ENCODE measurements around the gene PRAMEF11. TPM values are rescaled to one million over a fixed set of nuclear protein-coding genes. Genes with fewer than 3 reads are reported as not detected.
"Not testable (repeated sequence)": the region's sequence is repeated elsewhere in the genome, so short reads cannot be mapped to it uniquely, and the experiment has no call there.

The PRAMEF11 gene
- not detected for total RNA-seq
- long read RNA-seq: 0 reads

- intact Hi-C loops (cut with DNase I); DNase-seq; ATAC-seq: not testable (repeated sequence)
Measured at GRCh38 chr1:12831310-12831709, at the start of gene PRAMEF11. TSS of gene PRAMEF11 (minus strand) at chr1:12831410. CDS start at chr1:12828789, 2,621 bp downstream.

DNA sequence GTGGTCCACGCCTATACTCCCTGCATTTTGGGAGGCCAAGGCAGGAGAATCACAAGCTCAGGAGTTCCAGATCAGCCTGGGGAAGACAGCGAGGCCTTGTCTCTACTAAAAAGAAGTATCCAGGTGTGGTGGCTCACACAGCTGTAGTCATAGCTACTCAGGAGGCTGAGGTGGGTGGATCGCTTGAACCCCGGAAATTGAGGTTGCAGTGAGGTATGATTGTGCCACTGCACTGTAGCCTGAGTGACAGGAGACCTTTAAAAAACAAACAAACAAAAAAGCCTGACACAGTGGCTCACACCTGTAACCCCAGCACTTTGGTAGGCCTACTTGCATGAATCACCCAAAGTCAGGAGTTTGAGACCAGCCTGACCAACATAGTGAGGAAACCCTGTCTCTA, 47.2 kb upstream of the PRAMEF11 start:
- intact Hi-C loops (cut with DNase I); DNase-seq; ATAC-seq: not testable (repeated sequence)

GRCh38 chr1:12863131-12863880, 32.1 kb upstream of the PRAMEF11 start:
- intact Hi-C loops (cut with DNase I); DNase-seq; ATAC-seq: not testable (repeated sequence)

- DNase-seq; ATAC-seq; intact Hi-C loops (cut with DNase I): not testable (repeated sequence)
Measured at GRCh38 chr1:12856786-12857185, 25.6 kb upstream of the PRAMEF11 start, which contains the start of gene PRAMEF2. TSS of gene PRAMEF2 (plus strand) at chr1:12857086. CDS start at chr1:12859010, 1,924 bp downstream.

DNA sequence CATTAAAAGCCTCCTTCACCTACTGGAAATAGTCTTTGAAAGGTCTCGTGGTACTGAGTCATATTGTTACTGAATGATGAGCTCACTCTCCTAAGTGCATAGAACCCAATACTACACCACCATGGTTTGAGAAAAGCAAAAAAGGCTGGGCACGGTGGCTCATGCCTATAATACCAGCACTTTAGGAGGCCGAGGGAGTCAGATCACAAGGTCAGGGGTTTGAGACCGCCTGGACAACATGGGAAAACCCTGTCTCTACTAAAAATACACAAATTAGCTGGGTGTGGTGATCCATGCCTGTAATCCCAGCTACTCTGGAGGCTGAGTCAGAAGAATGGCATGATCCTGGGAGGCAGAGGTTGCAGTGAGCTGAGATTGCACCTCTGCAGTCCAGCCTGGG, 20.6 kb upstream of the PRAMEF11 start:
- ATAC-seq (no peak), DNase-seq (no peak)
- intact Hi-C loops (cut with DNase I): no loop called here

- intact Hi-C loops (cut with DNase I); ATAC-seq: not testable (repeated sequence)
Measured at GRCh38 chr1:12848620-12849019, 17.4 kb upstream of the PRAMEF11 start, which contains the start of gene HNRNPCL1. TSS of gene HNRNPCL1 (minus strand) at chr1:12848720. CDS start at chr1:12848289, 431 bp downstream.

DNA sequence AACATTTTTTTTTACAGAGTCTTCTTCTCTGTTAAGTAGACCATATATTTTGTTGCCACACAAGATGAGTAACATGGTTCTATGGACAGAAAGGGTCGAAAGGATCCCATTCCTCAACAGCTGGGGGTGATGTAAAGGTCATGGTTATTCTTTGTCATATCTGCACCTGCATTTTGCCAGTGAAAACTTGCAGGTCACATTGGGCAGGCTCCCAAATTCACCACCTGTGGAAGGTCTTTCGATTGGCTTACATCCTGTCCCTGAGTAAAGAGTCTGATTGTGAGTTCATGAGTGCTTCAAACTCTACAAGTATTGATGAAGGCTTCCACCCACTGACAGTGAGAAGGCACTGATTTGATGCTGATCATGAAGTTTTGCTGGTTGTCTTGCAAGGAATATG, 2.0 kb upstream of the PRAMEF11 start:
- ATAC-seq; DNase-seq; intact Hi-C loops (cut with DNase I): not testable (repeated sequence)

More at GRCh38 chr1:12848620-12849019, 17.4 kb upstream of the PRAMEF11 start, which contains the start of gene HNRNPCL1:
- DNase-seq: not testable (repeated sequence)

GRCh38 chr1:12819061-12819460, 12.1 kb downstream of the PRAMEF11 start:
- DNase-seq; ATAC-seq; intact Hi-C loops (cut with DNase I): not testable (repeated sequence)

DNA sequence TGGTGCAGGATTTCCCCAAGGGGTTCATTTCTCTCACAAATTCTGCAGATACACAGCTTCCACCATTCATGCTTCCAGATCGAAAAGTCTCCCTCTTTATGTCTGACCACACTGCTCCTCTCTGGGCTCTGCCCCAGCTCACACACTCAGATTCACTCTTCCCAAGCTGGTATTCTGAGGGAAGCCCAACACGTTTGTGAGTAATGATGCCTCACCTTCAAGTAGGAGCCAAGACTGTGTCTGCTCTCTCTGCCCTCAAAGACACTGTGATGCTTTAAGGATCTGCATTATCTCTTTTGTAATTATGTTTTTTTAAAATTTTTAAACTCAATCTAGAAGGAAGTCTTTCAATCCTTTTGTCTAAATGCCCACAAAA, 19.8 kb downstream of the PRAMEF11 start:
- ATAC-seq: peak in 1 of 2 donors; percentile 90
- intact Hi-C loops (cut with DNase I): no loop called here

GRCh38 chr1:12810691-12811408, 20.4 kb downstream of the PRAMEF11 start:
- ATAC-seq: peak in 1 of 2 donors; percentile 91
- intact Hi-C loops (cut with DNase I): no loop called here
- no peak for DNase-seq

More for the DNA sequence above, 19.8 kb downstream of the PRAMEF11 start:
- no peak for DNase-seq

GRCh38 chr1:12809933-12810332, 21.3 kb downstream of the PRAMEF11 start:
- ATAC-seq: no peak

DNA sequence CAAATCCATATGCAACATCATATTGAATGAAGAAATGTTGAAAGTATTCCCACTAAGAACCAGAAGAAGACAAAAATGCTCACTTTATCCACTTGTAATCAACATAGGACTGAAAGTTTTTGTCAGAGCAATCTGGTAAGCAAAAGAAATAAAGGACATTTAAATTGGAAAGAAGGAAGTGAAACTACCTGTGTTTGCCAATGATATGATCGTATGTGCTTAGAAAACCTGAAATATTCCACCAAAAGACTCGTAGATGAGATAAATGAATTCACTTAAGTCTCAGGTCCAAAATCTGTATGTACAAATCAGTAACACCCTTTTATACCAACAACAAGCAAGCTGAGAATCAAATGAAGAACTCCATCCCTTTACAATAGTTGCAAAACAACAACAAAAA, 31.5 kb downstream of the PRAMEF11 start:
- DNase-seq (no peak), ATAC-seq (no peak)
- intact Hi-C loops (cut with DNase I): no loop called here

More at GRCh38 chr1:12809933-12810332, 21.3 kb downstream of the PRAMEF11 start:
- no peak for DNase-seq
- intact Hi-C loops (cut with DNase I): no loop called here

DNA sequence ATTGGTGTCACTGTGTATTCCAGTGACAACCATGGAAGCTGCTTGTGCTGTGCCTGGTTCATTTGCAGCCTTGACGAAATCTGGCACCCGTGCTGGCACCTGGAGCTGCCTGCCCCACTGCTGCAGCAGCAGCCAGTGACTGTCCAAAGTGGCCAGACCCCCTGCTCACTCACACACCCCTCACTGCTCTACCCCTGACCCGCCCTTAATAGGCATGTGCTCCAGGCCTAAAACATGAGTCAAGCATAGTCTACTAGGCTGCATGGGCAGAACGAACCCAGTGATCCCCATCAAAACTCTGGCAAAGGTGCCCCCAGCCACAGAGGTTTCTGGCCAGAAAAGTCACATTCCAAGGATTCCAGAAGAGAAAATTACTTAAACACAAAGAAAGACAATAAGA, 32.3 kb downstream of the PRAMEF11 start:
- intact Hi-C loops (cut with DNase I): no loop called here
- DNase-seq: no peak
- ATAC-seq: no peak

DNA sequence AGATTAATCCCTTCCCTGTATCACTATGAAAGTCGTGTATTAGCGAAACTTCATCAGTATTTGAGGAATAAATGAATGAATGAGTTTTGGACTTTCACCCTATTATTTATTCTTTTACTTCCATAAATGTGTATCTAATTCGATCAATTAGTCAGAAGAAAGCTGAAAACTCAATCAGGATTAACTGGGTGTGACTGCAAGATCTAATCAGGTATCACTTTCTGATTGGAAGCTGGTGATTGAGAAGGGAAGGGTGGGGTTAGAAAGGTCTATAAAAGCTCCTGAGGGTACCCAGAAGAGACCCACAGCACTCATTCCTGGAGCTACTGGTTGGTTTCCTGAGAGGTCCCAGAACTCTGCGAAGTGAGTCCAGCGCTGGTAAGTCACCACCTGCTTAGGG, 40.1 kb downstream of the PRAMEF11 start, which contains the start of gene PRAMEF1:
Gene PRAMEF1 (plus strand): TSS at position 301 of the 400 bp plus-strand sequence. CDS start 1,831 bp downstream, outside the sequence.
- DNase-seq; intact Hi-C loops (cut with DNase I); ATAC-seq: not testable (repeated sequence)

DNA sequence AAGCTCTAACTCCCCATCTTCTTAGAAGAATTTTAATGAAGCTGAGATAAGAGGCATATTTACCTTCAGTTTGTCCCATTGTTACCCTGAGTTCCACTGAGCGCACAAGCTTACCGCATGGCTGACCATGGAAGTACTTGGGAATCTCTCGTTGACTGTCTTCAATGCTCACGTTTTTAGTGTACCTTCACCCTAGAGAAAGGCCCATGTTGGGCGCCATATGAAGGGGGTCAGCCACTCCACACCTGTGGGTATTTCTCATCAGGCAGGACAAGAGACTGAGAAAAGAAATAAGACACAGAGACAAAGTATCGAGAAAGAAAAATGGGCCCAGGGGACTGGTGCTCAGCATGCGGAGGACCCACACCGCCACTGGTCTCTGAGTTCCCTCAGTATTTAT, 46.5 kb downstream of the PRAMEF11 start:
- DNase-seq; ATAC-seq; intact Hi-C loops (cut with DNase I): not testable (repeated sequence)

- ATAC-seq; intact Hi-C loops (cut with DNase I): not testable (repeated sequence)
Measured at GRCh38 chr1:12783783-12784182, 47.4 kb downstream of the PRAMEF11 start.

DNA sequence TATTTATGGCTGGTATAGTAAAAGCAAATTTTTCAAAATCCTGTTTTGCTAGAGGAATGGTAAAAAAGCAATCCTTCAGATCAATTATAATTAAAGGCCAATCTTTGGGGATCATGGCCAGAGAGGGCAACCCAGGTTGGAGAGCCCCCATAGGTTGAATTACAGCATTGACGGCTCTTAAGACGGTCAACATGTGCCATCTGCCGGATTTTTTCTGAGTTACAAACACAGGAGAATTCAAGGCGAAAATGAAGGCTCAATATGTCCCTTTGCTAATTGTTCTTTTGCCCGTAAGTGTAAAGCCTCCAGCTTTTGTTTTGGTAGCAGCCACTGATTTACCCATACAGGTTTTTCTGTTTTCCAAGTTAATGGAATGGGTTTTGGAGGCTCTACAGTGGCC, 49.7 kb downstream of the PRAMEF11 start:
- intact Hi-C loops (cut with DNase I); DNase-seq; ATAC-seq: not testable (repeated sequence)

More at GRCh38 chr1:12783783-12784182, 47.4 kb downstream of the PRAMEF11 start:
- not testable (repeated sequence) for DNase-seq

GRCh38 chr1:12778907-12779306, 52.3 kb downstream of the PRAMEF11 start:
- intact Hi-C loops (cut with DNase I): no loop called here
- no peak for DNase-seq
- no peak for ATAC-seq

- intact Hi-C loops (cut with DNase I): no loop called here
- ATAC-seq (no peak), DNase-seq (no peak)
Measured at GRCh38 chr1:12778061-12778460, 53.1 kb downstream of the PRAMEF11 start.

Measured in left cardiac atrium (tissue), 4 donors.